Measurements from ENCODE around the gene IGF1R.

The IGF1R gene

DNA sequence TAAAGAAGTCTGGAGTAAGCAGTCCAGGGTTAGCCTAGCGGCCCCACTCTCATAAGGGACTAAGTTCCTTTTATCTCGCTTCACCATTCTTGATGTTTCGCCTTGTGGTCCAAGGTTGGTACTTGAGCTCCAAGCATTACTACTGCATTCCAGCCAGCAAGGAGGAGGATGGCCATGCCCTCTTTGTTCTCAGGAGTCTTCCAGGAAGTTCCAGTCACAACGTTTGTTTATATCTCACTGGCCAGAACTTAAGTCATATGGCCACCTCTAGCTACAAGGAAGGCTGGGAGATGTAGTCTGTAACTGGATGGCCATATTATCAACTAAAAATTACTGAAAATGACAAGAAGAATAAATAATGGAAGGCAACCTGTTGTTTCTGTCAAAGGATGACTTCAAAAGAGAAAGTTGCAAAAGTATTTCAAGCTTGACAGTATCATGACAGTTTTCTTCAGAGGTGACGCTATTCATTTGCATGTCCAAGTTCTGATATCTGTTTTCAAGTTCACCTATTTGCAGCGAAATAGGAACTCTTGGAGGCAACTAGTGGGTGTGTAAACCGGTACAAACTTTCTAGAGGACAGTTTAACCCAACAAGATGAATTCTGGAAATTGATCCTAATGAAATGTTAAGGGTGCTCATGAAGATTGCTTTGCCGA is 240.6 kb downstream of the IGF1R start:
- H3K4me3 ChIP-seq (ENCODE audit: low read depth, low read length) = no peak overlapping the region
- DNase-seq (ENCODE audit: low read depth) = peak; percentile 44
- TF ChIP-seq, protein P1, sequence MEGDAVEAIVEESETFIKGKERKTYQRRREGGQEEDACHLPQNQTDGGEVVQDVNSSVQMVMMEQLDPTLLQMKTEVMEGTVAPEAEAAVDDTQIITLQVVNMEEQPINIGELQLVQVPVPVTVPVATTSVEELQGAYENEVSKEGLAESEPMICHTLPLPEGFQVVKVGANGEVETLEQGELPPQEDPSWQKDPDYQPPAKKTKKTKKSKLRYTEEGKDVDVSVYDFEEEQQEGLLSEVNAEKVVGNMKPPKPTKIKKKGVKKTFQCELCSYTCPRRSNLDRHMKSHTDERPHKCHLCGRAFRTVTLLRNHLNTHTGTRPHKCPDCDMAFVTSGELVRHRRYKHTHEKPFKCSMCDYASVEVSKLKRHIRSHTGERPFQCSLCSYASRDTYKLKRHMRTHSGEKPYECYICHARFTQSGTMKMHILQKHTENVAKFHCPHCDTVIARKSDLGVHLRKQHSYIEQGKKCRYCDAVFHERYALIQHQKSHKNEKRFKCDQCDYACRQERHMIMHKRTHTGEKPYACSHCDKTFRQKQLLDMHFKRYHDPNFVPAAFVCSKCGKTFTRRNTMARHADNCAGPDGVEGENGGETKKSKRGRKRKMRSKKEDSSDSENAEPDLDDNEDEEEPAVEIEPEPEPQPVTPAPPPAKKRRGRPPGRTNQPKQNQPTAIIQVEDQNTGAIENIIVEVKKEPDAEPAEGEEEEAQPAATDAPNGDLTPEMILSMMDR (IDR thresholded peaks at IDR 0.05; ENCODE audit: insufficient read depth, low read depth, low read length, missing control alignments) = no peak

- TF ChIP-seq, protein P1 (IDR thresholded peaks at IDR 0.05; ENCODE audit: insufficient read depth, low read depth, low read length, missing control alignments) = no peak
- no peak for DNase-seq (ENCODE audit: low read depth)
- H3K4me3 ChIP-seq (ENCODE audit: low read depth, low read length) = no peak overlapping the region
These were observed 241.8 kb downstream of the IGF1R start for GRCh38 chr15:98889930-98890695.

DNA sequence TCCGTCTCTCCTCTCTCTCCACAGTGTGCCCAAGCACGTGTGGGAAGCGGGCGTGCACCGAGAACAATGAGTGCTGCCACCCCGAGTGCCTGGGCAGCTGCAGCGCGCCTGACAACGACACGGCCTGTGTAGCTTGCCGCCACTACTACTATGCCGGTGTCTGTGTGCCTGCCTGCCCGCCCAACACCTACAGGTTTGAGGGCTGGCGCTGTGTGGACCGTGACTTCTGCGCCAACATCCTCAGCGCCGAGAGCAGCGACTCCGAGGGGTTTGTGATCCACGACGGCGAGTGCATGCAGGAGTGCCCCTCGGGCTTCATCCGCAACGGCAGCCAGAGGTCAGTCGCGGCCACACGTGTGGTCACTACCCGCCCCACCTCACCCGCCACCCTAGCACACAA is 243.0 kb downstream of the IGF1R start:
- no peak for DNase-seq (ENCODE audit: low read depth)
- TF ChIP-seq, protein P1 (IDR thresholded peaks at IDR 0.05; ENCODE audit: insufficient read depth, low read depth, low read length, missing control alignments) = no peak
- H3K4me3 ChIP-seq (ENCODE audit: low read depth, low read length) = no peak overlapping the region

GRCh38 chr15:98893401-98893800 is 245.1 kb downstream of the IGF1R start:
- H3K4me3 ChIP-seq (ENCODE audit: low read depth, low read length) = no peak overlapping the region
- TF ChIP-seq, protein P1 (IDR thresholded peaks at IDR 0.05; ENCODE audit: insufficient read depth, low read depth, low read length, missing control alignments) = no peak
- DNase-seq (ENCODE audit: low read depth) = no peak

DNA sequence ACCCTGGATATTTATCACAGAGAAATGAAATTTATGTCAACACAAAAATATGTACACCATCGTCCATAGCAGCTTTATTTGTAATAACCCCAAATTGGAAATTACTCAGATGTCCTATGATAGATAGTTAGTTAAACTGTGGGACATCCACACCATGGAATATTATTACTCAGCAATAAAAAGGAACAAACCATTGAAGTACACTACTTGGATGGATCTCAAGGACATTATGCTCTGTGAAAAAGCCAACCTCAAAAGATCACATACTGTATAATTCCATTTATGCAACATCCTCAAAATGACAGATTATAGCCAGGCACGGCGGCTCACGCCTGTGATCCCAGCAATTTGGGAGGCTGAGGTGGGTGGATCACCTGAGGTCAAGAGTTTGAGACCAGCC is 246.0 kb downstream of the IGF1R start:
- no peak for DNase-seq (ENCODE audit: low read depth)
- TF ChIP-seq, protein P1 (IDR thresholded peaks at IDR 0.05; ENCODE audit: insufficient read depth, low read depth, low read length, missing control alignments) = no peak
- no peak overlapping the region for H3K4me3 ChIP-seq (ENCODE audit: low read depth, low read length)

DNA sequence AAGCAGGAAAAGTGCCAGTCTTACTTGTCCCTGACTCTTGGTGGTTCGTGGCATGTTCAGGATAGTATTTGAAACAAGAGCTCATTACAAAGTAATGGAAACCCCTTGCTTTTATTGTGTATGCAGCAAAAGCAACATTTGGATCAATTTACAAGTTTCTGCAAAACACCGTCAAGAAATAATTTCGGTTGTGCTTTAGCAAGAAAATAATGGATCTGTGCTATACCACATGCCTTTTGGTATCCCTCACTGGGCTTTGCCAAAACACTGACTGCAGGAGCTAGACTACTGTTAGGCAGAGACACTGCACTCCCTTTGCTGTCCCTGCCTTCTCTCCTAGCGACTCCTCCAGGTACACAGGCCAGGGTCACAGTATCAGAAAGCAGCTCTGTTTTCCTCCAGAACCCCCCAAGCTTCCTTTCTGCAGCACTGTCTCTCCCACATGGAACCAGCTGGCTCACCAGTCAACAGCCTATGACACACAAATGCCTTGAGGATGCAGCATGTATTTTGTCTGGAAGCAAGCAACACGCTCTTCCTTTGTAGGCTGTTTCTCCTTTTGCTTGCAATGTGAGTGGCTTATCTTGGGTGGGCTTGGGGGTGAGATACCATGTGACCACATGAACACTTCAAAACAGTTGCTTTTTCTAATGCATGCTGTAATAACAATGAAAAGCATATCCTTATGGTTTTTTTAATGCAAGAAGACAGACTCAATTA is 247.8 kb downstream of the IGF1R start:
- TF ChIP-seq, protein P1 (IDR thresholded peaks at IDR 0.05; ENCODE audit: insufficient read depth, low read depth, low read length, missing control alignments) = no peak
- H3K4me3 ChIP-seq (ENCODE audit: low read depth, low read length) = no peak overlapping the region
- no peak for DNase-seq (ENCODE audit: low read depth)

All from GM12865 (cell line).